RPMI7951 (cell line): ENCODE results near the gene LUZP2. TPM values are rescaled to one million over a fixed set of nuclear protein-coding genes. Genes with fewer than 3 reads are reported as not detected.
"Not testable (repeated sequence)": the region's sequence is repeated elsewhere in the genome, so short reads cannot be mapped to it uniquely, and the experiment has no call there.

Source experiments
- DNase-seq: peaks from one replicate; pipeline ENCODE4 v3.0.0-alpha.2; 2012; ENCODE audit warnings: low read depth
- total RNA-seq: library from RNA; depleted of rRNA; stranded (reverse); fragments of >200 nt; shearing (Covaris generic); gene quantifications from 2 replicates; pipeline ENCODE4 v1.2.3, GENCODE V29; 2014

The LUZP2 gene
- total RNA-seq, 1 experiment from 2014 or later: not detected

DNA sequence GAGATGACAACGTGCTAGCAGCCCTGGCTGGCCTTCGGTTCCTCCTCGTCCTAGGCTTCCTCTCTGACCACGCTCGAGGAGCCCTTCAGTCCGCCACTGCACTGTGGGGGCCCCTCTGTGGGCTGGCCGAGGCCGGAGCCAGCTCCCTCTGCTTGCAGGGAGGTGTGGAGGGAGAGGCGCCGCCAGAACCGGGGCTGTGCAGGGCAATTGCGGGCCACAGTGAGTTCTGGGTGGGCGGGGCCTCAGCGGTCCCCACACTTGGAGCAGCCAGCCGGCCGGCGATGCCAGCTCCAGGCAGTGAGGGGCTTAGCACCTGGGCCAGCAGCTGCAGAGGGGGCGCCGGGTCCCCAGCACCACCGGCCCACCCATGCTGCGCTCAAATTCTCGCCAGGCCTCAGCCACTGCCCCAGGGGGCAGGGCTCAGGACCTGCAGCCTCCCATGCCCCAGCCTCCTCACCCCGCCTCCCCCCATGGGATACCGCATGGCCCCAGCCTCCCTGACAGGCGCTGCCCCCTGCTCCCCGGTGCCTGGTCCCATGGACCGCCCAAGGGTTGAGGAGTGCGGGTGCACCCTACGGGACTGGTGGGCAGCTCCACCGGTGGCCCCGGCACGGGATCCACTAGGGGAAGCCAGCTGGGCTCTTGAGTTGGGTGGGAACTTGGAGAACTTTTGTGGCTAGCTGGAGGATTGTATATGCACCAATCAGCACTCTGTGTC is 399.4 kb downstream of the LUZP2 start:
- DNase-seq: no peak

DNA sequence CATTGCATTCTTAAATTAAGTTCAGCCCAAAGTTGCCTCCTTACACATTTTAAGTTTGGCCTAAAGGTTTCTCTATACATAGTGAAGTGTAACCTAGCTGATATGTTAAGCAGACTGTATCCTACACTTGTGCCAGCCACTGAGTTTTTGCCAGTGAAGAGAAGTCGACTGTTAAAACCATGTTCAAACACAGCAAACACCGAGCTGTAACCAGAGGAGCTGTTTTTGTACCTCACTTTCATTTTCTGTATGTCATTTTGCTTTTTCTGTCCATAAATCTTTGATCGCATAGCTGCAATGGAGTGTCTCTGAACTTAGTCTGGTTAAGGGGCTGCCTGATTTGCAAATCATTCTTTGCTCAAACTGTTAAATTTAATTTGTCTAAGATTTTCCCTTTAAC is 403.7 kb downstream of the LUZP2 start:
- DNase-seq: no peak

DNA sequence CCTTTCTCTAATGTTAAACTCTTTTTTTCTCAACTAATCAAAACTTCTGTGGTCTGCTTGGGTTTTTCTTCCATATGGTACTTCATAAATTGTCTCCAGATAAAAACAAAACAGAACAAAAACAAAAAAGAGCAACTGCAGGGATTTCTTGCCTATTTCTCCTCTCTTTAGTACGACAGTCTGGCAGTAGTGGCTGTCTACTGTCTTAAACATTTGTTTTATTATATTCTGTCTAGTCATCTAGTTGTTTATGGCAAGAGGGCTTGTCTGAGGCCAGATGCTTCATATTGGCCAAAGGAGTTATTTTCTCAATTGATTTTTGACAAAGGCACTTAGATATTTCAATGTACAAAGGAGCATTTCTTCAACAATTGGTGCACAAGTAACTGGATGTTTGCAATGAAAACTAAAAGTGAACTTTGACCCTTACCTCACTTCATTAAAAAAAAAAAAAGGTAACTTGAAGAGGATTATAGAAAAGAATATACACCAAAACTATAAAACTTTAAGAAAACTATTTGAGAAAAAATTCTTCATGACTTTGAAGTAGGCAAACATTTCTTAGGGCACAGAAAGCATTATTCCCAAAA is 404.2 kb downstream of the LUZP2 start:
- no peak for DNase-seq

DNA sequence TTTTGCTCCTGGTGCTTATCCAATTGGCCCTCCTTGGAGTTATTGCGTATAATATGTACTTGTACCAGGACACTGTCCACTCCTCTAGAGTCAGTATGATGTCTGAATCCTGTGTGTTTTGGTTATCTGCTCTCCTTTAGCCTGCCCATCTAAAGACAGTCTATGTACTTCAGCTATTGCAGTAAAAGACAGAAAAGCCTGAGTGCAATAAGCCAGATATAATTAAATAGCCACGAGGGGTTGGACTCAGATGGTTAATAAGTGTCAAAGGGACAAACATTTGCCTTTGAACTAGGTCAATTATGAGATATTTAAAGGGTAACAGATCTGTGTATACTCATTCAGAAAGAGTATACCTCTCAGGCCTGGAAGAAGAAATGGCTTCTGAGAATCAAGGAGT is 406.7 kb downstream of the LUZP2 start:
- DNase-seq: no peak

DNA sequence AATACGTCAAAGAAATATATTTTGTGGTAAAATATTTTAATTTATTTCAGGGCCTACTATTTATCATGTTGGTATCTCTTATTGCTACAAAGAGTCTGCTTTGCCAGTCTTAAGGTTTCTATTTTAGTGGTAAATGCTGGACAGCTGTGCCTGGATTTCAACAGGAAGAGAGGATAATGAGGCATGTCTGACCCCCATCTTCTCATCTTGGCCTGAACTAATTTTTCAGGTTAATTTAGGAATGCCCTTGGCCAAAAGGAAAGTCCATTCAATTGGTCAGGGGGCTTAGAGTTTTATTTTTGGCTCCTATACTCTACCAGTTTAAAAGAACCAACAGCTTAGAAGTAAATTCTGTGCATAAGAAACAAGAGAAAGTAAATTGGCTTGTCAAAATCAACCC is 428.2 kb downstream of the LUZP2 start:
- no peak for DNase-seq

DNA sequence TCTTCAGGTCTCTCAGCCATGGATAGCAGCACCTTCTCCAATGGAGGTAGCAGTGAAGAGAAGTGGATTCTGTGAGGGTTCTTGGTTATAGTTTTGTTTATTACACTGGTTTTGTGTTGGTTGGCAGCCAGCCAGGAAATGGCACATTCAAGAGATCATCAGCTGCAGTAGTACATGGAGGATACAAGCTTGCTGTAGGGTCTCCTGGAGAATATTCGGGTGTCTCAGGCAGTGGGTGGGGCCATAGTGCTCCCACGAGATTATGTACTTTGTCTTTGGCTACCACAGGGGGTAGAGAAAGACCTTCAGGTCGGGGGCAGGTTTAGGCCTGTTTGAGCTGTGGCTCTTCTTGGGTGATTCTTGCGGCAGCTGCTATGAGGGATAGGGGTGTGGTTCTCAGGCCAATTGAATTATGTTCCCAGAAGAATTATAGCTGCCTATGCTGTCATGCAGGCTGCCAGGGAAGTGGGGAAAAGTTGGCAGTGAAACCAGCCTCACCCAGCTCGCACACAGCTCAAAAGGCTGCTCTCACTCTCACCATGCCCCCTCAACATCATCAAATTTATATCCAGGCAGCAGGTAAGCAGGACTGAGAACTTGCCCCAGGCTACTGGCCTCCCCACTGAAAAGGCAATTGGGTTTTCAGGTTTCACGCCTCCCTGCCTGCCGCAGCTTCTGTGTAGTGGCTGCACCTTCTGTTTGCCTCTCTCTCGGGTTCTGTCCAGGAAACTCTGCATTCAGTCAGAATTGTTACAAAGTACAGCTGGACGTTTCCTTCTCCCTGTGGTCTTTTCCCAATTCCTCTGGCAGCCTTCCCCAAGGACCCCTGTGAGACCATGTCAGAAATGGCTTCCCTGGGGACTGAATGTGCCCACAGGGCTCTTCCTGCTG is 435.5 kb downstream of the LUZP2 start:
- DNase-seq: no peak

DNA sequence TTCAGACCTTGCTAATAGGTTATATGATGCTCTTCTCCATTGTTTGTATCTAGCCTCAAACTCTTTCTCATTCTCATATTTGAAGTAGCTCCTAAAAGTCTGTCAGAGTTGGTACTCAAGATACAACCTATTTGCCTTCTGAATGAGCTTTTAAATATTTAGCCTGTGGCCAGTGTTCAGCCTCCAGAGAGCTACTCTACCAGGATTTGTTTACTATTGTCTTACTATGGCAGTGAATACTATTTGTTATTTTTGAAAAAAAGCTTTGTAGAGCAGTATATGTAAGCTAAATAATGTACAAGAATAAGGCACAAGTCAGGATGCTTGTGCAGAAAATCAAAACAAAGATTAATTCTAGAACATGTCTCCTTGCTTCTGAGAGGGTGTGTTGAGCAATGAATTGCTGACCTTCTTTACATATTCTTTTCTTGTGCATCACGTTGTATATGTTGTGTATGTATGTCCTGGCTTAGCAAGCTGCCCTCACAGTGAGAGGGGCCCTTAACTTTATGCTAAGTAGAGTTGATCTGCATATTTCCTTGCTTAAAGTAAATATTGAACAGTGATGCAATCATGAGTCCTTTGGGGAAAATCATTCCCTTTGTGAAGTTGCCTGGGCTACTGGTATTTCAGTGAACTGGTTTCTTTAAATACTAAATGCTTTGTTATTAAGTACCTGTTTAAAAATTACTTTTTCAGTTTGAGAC is 438.0 kb downstream of the LUZP2 start:
- no peak for DNase-seq

DNA sequence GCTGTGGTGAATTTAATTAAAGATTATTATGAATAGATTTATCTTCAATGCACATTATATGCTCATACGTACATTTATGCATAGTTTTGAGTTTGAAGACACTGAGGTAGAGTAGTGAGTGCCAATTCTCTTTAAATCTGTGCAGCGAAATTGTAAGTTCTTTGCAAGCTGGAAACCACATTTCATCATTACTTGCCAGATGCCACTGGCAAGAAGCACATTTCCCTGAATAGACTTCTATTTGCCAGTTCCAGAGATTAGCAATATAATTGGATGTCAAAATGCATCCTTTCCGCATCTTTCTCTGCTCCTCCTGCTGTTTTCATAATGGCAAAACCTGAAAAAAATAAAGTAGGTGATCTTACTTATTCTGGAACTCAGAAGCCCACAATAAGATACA is 448.0 kb downstream of the LUZP2 start:
- no peak for DNase-seq

DNA sequence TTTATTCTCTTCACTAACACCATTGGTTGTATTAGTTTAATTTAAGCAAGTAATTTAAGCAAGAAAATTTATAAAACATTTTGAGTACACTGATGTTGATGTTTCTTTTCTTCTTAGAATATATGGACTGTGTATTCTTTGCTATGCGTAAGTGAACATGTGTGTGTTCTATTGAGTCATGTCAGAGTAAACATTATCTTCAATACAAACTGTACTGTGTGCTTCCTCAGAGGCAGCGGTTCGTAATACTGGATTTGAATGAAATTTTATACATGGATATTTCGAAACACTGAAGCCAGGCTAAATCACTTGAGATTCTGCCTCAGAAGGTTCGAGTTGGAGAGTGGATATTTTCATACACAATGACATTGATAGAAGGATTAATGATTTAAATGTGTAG is 452.6 kb downstream of the LUZP2 start:
- no peak for DNase-seq

DNA sequence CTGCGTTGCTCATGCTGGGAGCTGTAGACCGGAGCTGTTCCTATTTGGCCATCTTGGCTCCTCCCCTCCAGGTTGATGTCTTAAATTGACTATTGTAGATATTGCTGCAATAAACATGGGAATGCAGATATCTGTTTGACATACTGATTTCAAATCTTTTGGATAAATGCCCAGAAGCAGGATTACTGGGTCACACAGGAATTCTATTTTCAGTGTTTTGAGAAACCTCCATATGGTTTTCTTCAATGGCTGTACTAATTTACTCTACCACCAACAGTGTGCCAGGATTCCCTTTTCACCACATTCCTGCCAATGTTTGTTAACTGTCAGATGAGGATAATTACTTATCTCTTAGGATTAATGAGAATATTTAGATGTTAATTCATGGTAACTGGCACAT is 467.0 kb downstream of the LUZP2 start:
- DNase-seq: no peak

DNA sequence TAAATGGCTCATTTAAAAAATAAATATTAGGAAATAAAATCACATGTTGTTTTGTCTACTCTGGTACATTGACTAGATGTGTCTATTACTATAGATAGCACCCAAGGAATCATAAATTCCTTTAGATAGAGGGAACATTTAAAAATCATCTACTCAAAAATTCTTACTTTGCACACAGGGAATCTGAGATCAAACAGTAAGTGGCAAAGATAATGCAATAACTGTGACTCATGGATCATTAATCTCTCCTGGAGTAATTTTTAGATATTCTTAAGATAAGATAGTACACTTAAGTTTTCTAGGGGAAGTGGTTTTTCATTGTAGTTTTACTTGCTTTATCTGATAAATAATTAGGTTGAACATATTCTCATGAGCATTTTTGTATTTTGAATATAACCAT is 468.9 kb downstream of the LUZP2 start:
- DNase-seq: no peak

DNA sequence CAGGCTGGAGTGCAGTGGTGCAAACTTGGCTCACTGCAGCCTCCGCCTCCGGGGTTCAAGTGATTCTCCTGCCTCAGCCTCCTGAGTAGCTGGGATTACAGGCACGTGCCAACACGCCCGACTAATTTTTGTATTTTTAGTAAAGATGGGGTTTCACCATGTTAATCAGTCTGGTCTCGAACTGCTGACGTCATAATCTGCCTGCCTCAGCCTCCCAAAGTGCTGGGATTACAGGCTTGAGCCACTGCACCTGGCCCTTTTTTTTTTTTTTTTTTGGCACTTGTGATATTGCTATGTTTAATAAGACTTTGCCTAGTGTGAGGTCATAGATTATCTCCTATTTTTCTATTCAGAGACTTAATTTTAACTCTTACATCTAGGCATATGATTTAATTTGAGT is 497.1 kb downstream of the LUZP2 start:
- DNase-seq: not testable (repeated sequence)

DNA sequence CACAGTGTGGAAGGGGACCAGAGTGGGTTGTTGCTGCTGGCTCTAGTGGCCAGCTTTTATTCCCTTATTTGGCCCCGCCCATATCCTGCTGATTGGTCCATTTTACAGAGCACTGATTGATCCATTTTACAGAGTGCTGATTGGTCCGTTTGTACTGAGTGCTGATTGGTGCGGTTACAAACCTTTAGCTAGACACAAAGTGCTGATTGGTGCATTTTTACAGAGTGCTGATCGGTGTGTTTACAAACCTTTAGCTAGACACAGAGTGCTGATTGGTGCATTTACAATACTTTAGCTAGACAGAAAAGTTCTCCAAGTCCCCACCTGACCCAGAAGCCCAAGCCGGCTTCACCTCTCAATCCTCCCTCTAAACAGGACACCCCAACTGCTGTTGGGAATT is 503.1 kb downstream of the LUZP2 start:
- not testable (repeated sequence) for DNase-seq

DNA sequence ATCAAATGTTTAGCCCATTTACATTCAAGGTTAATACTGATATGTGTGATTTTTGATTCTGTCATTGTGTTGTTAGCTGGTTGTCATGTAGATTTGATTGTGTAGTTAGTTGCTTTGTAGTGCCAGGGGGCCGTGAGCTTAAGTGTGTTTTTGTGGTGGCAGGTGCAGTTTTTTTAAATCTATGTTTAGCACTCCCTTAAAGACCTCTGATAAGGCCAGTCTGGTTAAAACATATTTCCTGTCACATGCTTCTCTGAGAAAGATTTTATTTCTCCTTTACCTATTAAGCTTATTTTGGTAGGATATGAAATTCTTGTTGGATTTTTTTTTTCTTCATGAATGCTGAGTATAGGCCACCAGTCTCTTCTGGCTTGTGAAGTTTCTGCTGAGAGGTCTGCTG is 540.6 kb downstream of the LUZP2 start:
- no peak for DNase-seq

DNA sequence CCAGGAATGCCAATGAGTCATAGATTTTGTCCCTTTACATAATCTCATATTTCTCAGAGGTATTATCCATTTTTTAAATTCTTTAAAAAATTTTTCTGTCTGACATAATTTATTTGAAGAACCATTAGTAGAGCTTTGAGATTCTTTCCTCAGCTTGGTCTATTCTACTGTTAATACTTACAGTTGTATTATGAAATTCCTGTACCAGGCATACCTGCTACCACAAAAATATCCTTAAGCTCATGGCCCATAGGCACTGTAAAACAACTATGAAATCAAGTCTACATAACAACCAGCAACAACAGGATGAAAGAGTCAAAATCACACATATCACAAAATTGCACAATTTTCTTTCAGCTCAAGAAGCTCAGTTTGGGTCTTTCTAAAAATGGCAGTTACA is 541.3 kb downstream of the LUZP2 start:
- no peak for DNase-seq

DNA sequence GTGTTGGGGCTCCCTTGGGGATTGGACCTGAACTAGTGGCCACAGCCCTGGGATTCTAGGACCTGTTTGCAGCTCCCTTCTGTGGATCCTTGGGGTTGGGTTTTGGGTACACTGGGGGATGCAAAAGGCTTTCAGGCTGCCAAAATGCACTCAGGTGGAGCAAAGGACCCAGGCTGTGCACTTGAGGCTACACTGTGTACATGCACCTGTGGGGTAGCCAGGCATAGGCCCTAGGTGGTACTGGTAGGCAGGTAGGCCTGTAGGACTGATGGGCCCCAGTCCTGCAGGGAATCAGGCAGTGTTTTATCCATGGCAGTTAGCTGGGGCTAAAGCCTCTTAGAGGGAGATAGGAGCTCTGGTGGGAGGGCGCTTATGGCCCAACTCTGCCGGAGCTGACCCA is 542.3 kb downstream of the LUZP2 start:
- DNase-seq: no peak

DNA sequence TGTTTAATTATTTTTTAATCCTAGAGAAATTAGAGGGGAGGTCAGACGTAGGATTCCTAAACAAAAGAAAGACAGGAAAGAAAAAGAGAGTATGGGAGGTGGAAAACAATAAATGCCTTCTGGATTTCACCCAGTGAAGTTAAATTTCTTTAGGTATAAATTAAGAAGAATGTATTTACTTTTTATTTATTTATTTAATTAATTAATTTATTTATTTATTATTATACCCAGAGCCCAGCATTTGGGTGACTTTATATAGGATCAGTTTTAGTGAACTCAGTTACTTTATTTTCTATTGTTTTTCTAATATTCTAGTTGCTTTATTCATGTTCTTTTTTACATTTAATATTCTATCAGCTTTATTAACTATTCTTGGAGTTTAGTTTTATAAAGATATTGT is 551.8 kb downstream of the LUZP2 start:
- no peak for DNase-seq

DNA sequence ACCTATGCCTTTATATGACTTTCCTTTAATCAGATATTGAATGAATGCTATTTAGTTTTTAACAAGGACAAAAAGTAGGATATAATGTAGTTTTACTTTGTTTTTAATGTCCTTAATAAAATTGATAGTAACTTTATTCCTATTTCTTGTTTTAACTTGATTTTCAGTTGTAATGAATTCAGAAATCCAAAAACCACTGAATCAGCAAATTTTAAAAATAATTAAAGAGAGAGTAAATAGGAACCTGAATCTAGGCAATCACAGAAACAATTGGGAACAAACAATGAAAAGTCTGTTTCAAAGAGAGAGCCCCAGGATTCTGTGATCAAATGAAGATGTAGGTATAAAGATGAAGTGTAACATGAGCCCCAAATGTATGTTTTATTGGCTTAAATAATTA is 556.0 kb downstream of the LUZP2 start:
- no peak for DNase-seq

DNA sequence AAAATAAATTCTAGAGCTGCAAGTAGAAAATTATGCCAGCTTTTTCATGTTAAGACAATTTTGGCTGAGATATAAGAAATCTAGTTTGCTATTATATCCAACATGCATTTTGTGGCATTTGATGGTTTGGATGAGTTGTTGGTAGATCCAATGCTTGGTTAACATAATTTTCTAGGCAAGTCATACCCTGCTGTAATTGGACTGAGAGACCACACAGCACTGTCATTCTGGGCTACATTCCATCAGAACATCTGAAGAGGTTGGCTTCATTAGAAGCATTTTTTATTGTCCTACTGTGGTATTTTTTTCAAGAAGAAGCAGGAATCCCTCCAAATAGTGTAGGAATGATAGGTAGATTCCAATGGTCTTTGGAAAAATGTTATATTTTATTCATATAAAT is 561.0 kb downstream of the LUZP2 start:
- DNase-seq: no peak

DNA sequence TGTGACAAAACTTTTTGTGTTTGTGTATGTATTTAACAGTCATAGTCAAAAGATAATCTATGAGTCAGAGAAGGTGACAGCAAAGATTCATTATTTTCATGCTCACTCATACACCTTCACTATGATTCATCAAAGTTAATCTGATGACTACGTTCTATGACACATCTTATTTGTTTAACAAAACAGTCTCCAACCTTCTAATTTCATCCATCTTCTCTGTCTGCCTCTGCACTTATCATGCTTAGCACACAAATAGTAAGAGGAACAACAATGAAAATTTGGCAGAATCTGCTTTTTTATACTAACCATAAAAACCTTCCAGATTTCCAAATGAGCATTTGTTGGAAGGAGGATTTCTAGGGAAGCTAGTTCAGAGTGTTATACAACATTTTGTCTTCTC is 568.9 kb downstream of the LUZP2 start:
- no peak for DNase-seq

DNA sequence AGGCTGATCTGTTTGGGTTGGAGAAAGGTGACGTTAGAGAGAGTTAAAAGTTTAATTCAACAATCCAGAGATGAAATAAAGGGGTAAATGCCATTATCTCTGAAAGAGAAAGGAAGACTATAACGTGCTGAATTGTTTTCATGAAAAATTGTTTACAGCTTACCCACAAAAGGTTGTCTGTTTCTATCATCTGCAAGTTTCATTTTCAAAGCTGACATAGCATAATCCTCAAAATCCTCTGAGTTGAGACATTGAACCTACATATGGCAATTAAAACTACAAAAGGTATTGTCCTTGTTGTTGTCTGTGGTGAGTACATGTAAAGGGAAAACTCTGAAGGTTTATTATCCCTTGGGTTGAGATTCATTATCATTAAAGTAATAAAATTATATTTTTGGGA is 569.9 kb downstream of the LUZP2 start:
- DNase-seq: no peak

DNA sequence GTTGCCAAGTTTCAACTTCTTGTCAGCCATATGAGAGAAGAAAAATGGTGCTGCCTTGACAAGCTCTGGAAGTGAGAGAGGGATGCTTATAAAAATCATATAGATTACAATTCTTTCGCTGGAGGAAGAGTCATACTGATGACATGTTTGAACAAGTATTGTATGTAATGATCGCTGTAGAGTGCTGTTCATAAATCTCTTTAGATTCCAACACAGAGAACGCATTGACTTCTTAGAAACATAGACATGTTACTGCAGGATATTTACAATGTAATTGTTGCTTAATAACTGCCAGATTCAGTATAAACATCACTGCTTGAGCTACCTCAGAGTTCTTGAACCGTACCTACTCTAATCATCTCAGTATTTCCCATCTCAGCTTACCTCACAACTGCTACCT is 571.6 kb downstream of the LUZP2 start:
- no peak for DNase-seq
